H9 (cell line): ENCODE results near the gene SMU1. TPM values are rescaled to one million over a fixed set of nuclear protein-coding genes. Genes with fewer than 3 reads are reported as not detected.
A peak's percentile ranks its signal among the peaks of the same experiment; 100 is the strongest.

ENCODE experiments used
- DNase-seq: peaks from one replicate; pipeline ENCODE4 v3.0.0-alpha.2; 2017
- H2AFZ ChIP-seq: one replicate; pipeline ENCODE4 v1.6.1; 2013; ENCODE audit warnings: mild to moderate bottlenecking, low read length, control low read depth, moderate library complexity
- H2AK5ac ChIP-seq: 2 replicates; pipeline ENCODE4 v1.6.1; 2013; ENCODE audit warnings: low read length, control low read depth, mixed read lengths; ENCODE audit not compliant: insufficient read length
- H2BK120ac ChIP-seq: one replicate; pipeline ENCODE4 v1.6.1; 2013; ENCODE audit warnings: low read depth, mild to moderate bottlenecking, low read length, control low read depth, inconsistent platforms; ENCODE audit not compliant: poor library complexity, severe bottlenecking
- H2BK12ac ChIP-seq: 2 replicates; pipeline ENCODE4 v1.6.1; 2013; ENCODE audit warnings: low read length, control low read depth, mixed read lengths, low read depth; ENCODE audit not compliant: insufficient read length
- H2BK15ac ChIP-seq: 2 replicates; pipeline ENCODE4 v1.6.1; 2013; ENCODE audit warnings: low read depth, low read length, control low read depth
- H2BK20ac ChIP-seq: one replicate; pipeline ENCODE4 v1.6.1; 2013; ENCODE audit warnings: low read depth, mild to moderate bottlenecking, low read length, control low read depth, inconsistent platforms; ENCODE audit not compliant: poor library complexity, severe bottlenecking
- H2BK5ac ChIP-seq: 2 replicates; pipeline ENCODE4 v1.6.1; 2013; ENCODE audit warnings: low read length, control low read depth, mixed read lengths; ENCODE audit not compliant: insufficient read length
- H3K14ac ChIP-seq: 2 replicates; pipeline ENCODE4 v1.6.1; 2013; ENCODE audit warnings: low read length, control low read depth; ENCODE audit not compliant: insufficient read depth
- H3K18ac ChIP-seq: 2 replicates; pipeline ENCODE4 v1.6.1; 2013; ENCODE audit warnings: low read depth, mild to moderate bottlenecking, mixed read lengths, low read length, control low read depth; ENCODE audit not compliant: insufficient read length
- H3K23ac ChIP-seq: 2 replicates; pipeline ENCODE4 v1.6.1; 2013; ENCODE audit warnings: low read length, control low read depth, mixed read lengths, low read depth; ENCODE audit not compliant: insufficient read length
- H3K23me2 ChIP-seq: 2 replicates; pipeline ENCODE4 v1.6.1; 2013; ENCODE audit warnings: low read depth, mild to moderate bottlenecking, mixed read lengths, low read length, control low read depth; ENCODE audit not compliant: insufficient read length, poor library complexity, severe bottlenecking
- H3K27ac ChIP-seq: 2 replicates; pipeline ENCODE4 v1.5.1; 2013; ENCODE audit warnings: low read length, control low read depth, mixed read lengths, low read depth; ENCODE audit not compliant: insufficient read length
- H3K27me3 ChIP-seq: 2 replicates; pipeline ENCODE4 v1.6.1; 2013; ENCODE audit warnings: low read length, control low read depth, inconsistent platforms; ENCODE audit not compliant: insufficient read depth
- H3K4ac ChIP-seq: 2 replicates; pipeline ENCODE4 v1.6.1; 2013; ENCODE audit warnings: low read depth, mild to moderate bottlenecking, control low read depth, inconsistent platforms, low read length, moderate library complexity
- H3K4me1 ChIP-seq: 2 replicates; pipeline ENCODE4 v1.6.1; 2013; ENCODE audit warnings: low read length, control low read depth, inconsistent platforms; ENCODE audit not compliant: insufficient read depth
- H3K4me2 ChIP-seq: 2 replicates; pipeline ENCODE4 v1.6.1; 2013; ENCODE audit warnings: low read length, control low read depth, mixed read lengths; ENCODE audit not compliant: insufficient read length, insufficient read depth
- H3K56ac ChIP-seq: 2 replicates; pipeline ENCODE4 v1.6.1; 2013; ENCODE audit warnings: low read depth, mild to moderate bottlenecking, mixed read lengths, low read length, control low read depth; ENCODE audit not compliant: insufficient read length
- H3K79me1 ChIP-seq: 2 replicates; pipeline ENCODE4 v1.6.1; 2013; ENCODE audit warnings: low read depth, mild to moderate bottlenecking, moderate library complexity, low read length, control low read depth, inconsistent platforms; ENCODE audit not compliant: insufficient read depth, poor library complexity, severe bottlenecking
- H3K79me2 ChIP-seq: 2 replicates; pipeline ENCODE4 v1.6.1; 2013; ENCODE audit warnings: low read length, control low read depth, inconsistent platforms; ENCODE audit not compliant: insufficient read depth
- H3K9ac ChIP-seq: 2 replicates; pipeline ENCODE4 v1.6.1; 2013; ENCODE audit warnings: low read length, control low read depth, mixed read lengths; ENCODE audit not compliant: insufficient read length; ENCODE audit errors: extremely low read depth
- H3K9me3 ChIP-seq: one replicate; pipeline ENCODE4 v1.6.1; 2013; ENCODE audit warnings: low read depth, low read length, inconsistent platforms; ENCODE audit not compliant: control insufficient read depth
- H3T11ph ChIP-seq: one replicate; pipeline ENCODE4 v1.6.1; 2013; ENCODE audit warnings: mild to moderate bottlenecking, low read length, control low read depth, inconsistent platforms
- H4K20me1 ChIP-seq: one replicate; pipeline ENCODE4 v1.6.1; 2013; ENCODE audit not compliant: control insufficient read depth, insufficient read length, insufficient read depth
- H4K5ac ChIP-seq: 2 replicates; pipeline ENCODE4 v1.6.1; 2013; ENCODE audit warnings: low read depth, mild to moderate bottlenecking, mixed read lengths, low read length, control low read depth; ENCODE audit not compliant: insufficient read length
- H4K8ac ChIP-seq: replicated peaks from 2 replicates; pipeline ENCODE4 v1.6.1; 2013; ENCODE audit warnings: low read length, control low read depth, mixed read lengths, low read depth; ENCODE audit not compliant: insufficient read length
- H4K91ac ChIP-seq: 2 replicates; pipeline ENCODE4 v1.6.1; 2013; ENCODE audit warnings: low read depth, mild to moderate bottlenecking, moderate library complexity, mixed read lengths, low read length, control low read depth; ENCODE audit not compliant: insufficient read length
- H3K27ac Mint-ChIP-seq, 3 experiments: 2 replicates in 2 of 3; 3 replicates in 1 of 3; pipeline ENCODE4 v1.8.0; 2020 to 2021; ENCODE audit warnings: mixed read lengths in 3 of 3, mild to moderate bottlenecking in 1 of 3, moderate library complexity in 1 of 3
- H3K27me3 Mint-ChIP-seq: 2 replicates; pipeline ENCODE4 v1.8.0; 2021; ENCODE audit warnings: low read depth, mild to moderate bottlenecking, moderate library complexity, mixed read lengths
- H3K36me3 Mint-ChIP-seq, 3 experiments: 2 replicates in 2 of 3; 3 replicates in 1 of 3; pipeline ENCODE4 v1.8.0; 2020 to 2021; ENCODE audit warnings: low read depth in 3 of 3, mixed read lengths in 3 of 3; ENCODE audit not compliant: insufficient read depth in 1 of 3
- H3K4me1 Mint-ChIP-seq, 2 experiments: 2 replicates each; pipeline ENCODE4 v1.8.0; 2020; ENCODE audit warnings: mixed read lengths in 2 of 2
- H3K4me3 Mint-ChIP-seq, 2 experiments: 2 replicates in 1 of 2; 3 replicates in 1 of 2; pipeline ENCODE4 v1.8.0; 2020 to 2021; ENCODE audit warnings: mild to moderate bottlenecking in 2 of 2, mixed read lengths in 2 of 2, moderate library complexity in 1 of 2
- H3K9me3 Mint-ChIP-seq, 2 experiments: 2 replicates in 1 of 2; 3 replicates in 1 of 2; pipeline ENCODE4 v1.8.0; 2020; ENCODE audit warnings: mild to moderate bottlenecking in 2 of 2, mixed read lengths in 2 of 2, moderate library complexity in 1 of 2
- WGBS: extraction: QIAGEN DNeasy Blood & Tissue Kit; methylation state at CpG from one replicate; pipeline ENCODE4 v1.1.7; 2013; ENCODE audit warnings: missing lambda C conversion rate, low lambda C conversion rate, mixed read lengths; ENCODE audit not compliant: insufficient read length; ENCODE audit errors: extremely low coverage; 5-methylcytosine and 5-hydroxymethylcytosine counted together
- total RNA-seq: library from RNA; stranded (reverse); gene quantifications from 2 replicates; pipeline ENCODE4 v1.2.1, GENCODE V29; 2021
- TF ChIP-seq, protein P1 (sequence below): fragments of 200-600 bp; sonication (generic); conservative IDR thresholded peaks from 3 replicates; pipeline ENCODE4 v1.8.0; 2021; ENCODE audit warnings: antibody characterized with exemption, mild to moderate bottlenecking

Gene SMU1
- total RNA-seq, 1 experiment from 2014 or later, result 26.9 TPM

- Histone ChIP-seq H2BK5ac (no peak overlapping the region), H3K9me3 (no peaks in the 10 kb centered on the region), H3K23me2 (no peaks in the 10 kb centered on the region), H3K56ac (no peak overlapping the region), H3K79me1 (no peaks in the 10 kb centered on the region), H3K4me2 (no peak overlapping the region), H3K4me1 (no peaks in the 10 kb centered on the region), H2AFZ (no peak overlapping the region), H3K18ac (no peak overlapping the region), H3K23ac (no peak overlapping the region), H3K27ac (no peak overlapping the region), H2BK120ac (no peak overlapping the region), H3K79me2 (no peaks in the 10 kb centered on the region), H4K20me1 (no peaks in the 10 kb centered on the region), H2AK5ac (no peak overlapping the region), H3K4ac (no peak overlapping the region), H2BK12ac (no peak overlapping the region), H3K14ac (no peak overlapping the region), H2BK20ac (no peak overlapping the region), H4K91ac (no peak overlapping the region), H3T11ph (no peak overlapping the region), H4K8ac (no peak overlapping the region), H4K5ac (no peak overlapping the region), H2BK15ac (no peak overlapping the region), H3K9ac (no peak overlapping the region), H3K27me3 (no peaks in the 10 kb centered on the region)
- H3K4me1 Mint-ChIP-seq, result peaks cover 12 to 20% of the 10 kb centered on the region in 2 experiments
- peak overlapping the region in 2 of 3 experiments; percentile 1 to 28; a peak in 3 of 7 replicates for H3K27ac Mint-ChIP-seq
- no peak overlapping the region for H3K4me3 Mint-ChIP-seq
- TF ChIP-seq, protein P1, sequence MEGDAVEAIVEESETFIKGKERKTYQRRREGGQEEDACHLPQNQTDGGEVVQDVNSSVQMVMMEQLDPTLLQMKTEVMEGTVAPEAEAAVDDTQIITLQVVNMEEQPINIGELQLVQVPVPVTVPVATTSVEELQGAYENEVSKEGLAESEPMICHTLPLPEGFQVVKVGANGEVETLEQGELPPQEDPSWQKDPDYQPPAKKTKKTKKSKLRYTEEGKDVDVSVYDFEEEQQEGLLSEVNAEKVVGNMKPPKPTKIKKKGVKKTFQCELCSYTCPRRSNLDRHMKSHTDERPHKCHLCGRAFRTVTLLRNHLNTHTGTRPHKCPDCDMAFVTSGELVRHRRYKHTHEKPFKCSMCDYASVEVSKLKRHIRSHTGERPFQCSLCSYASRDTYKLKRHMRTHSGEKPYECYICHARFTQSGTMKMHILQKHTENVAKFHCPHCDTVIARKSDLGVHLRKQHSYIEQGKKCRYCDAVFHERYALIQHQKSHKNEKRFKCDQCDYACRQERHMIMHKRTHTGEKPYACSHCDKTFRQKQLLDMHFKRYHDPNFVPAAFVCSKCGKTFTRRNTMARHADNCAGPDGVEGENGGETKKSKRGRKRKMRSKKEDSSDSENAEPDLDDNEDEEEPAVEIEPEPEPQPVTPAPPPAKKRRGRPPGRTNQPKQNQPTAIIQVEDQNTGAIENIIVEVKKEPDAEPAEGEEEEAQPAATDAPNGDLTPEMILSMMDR, result no peak
- no peak for DNase-seq
- H3K27me3 Mint-ChIP-seq, result no peaks in the 10 kb centered on the region; the same call in none of the 2 replicates
- no CpG with 5 or more reads among the region's 9 CpGs for WGBS
- H3K36me3 Mint-ChIP-seq, result peaks cover 12 to 15% (median 12%) of the 10 kb centered on the region in 3 experiments; a peak in 6 of 7 replicates
- no peaks in the 10 kb centered on the region for H3K9me3 Mint-ChIP-seq
Measured at GRCh38 chr9:33124751-33125381, 48.4 kb upstream of the SMU1 start.
